SK-N-SH (cell line): ENCODE data around the gene UBE2G1. TPM values are rescaled to one million over a fixed set of nuclear protein-coding genes. Genes with fewer than 3 reads are reported as not detected.
"Not testable (repeated sequence)": the region's sequence is repeated elsewhere in the genome, so short reads cannot be mapped to it uniquely, and the experiment has no call there.

Experiments
- CTCF ChIA-PET: fragments of 300-600, 350-600 bp; formaldehyde crosslinking; extraction: SDS; loops from one replicate; lab custom pipeline; 2021; lab: Yijun Ruan, JAX
- POLR2A ChIA-PET: fragments of 350-600 bp; sonication (Branson Sonifier 250); formaldehyde crosslinking; extraction: SDS; loops from one replicate; lab custom pipeline; 2020; ENCODE audit warnings: antibody characterized with exemption, inconsistent platforms; lab: Yijun Ruan, JAX
- DNase-seq: peaks from one replicate; pipeline ENCODE4 v3.0.0; 2012
- H2AFZ ChIP-seq: fragments of 200-600 bp; sonication (generic); 2 replicates; pipeline ENCODE4 v1.8.1; 2016; ENCODE audit warnings: antibody characterized with exemption, mild to moderate bottlenecking, low read depth
- H3F3A ChIP-seq: fragments of 200-600 bp; sonication (generic); replicated peaks from 2 replicates; pipeline ENCODE3; 2016; ENCODE audit warnings: antibody characterized with exemption, mild to moderate bottlenecking; ENCODE audit not compliant: insufficient read depth
- H3K27ac ChIP-seq, 2 experiments: fragments of 200-500 bp in 1 of 2; fragments of 200-600 bp in 1 of 2; sonication (Bioruptor generic) in 1 of 2; sonication (generic), shearing (Covaris generic) in 1 of 2; 2 replicates each; pipeline versions ENCODE4 v1.5.1 to v1.6.1; 2014 to 2016; ENCODE audit warnings: low read depth in 2 of 2, inconsistent platforms in 1 of 2, low read length in 1 of 2, mild to moderate bottlenecking in 1 of 2, mixed read lengths in 1 of 2
- H3K27me3 ChIP-seq: fragments of 200-600 bp; sonication (generic), shearing (Covaris generic); 2 replicates; pipeline ENCODE4 v1.6.1; 2016; ENCODE audit warnings: mixed run types; ENCODE audit not compliant: insufficient read depth
- H3K36me3 ChIP-seq, 2 experiments: fragments of 200-500 bp in 1 of 2; fragments of 200-600 bp in 1 of 2; sonication (Bioruptor generic) in 1 of 2; sonication (generic) in 1 of 2; replicated peaks in 1 of 2; 2 replicates each; pipeline versions ENCODE3 to v1.5.1; 2014 to 2016; ENCODE audit warnings: low read length in 1 of 2, mild to moderate bottlenecking in 1 of 2; ENCODE audit not compliant: insufficient read depth in 2 of 2, control insufficient read depth in 1 of 2
- H3K4me1 ChIP-seq, 2 experiments: fragments of 200-500 bp in 1 of 2; fragments of 200-600 bp in 1 of 2; sonication (Bioruptor generic) in 1 of 2; sonication (generic), shearing (Covaris generic) in 1 of 2; 2 replicates each; pipeline versions ENCODE4 v1.5.1 to v1.6.1; 2014 to 2016; ENCODE audit warnings: low read depth in 1 of 2, low read length in 1 of 2, mixed run types in 1 of 2; ENCODE audit not compliant: insufficient read depth in 2 of 2, control insufficient read depth in 1 of 2
- H3K4me2 ChIP-seq: fragments of 200-600 bp; sonication (generic), shearing (Covaris generic); 2 replicates; pipeline ENCODE4 v1.6.1; 2017; ENCODE audit warnings: mixed run types
- H3K4me3 ChIP-seq, 2 experiments: fragments of 200-500 bp in 1 of 2; fragments of 200-600 bp in 1 of 2; sonication (Bioruptor generic) in 1 of 2; sonication (generic), shearing (Covaris generic) in 1 of 2; 2 replicates each; pipeline versions ENCODE4 v1.5.1 to v1.8.1; 2014 to 2016; ENCODE audit warnings: low read depth in 2 of 2, inconsistent platforms in 1 of 2, low read length in 1 of 2, mild to moderate bottlenecking in 1 of 2, mixed read lengths in 1 of 2, moderate library complexity in 1 of 2
- H3K79me2 ChIP-seq: fragments of 200-600 bp; sonication (generic); 2 replicates; pipeline ENCODE4 v1.8.1; 2017; ENCODE audit warnings: mild to moderate bottlenecking; ENCODE audit not compliant: insufficient read depth
- H3K9ac ChIP-seq: fragments of 200-600 bp; sonication (generic); 2 replicates; pipeline ENCODE4 v1.6.1; 2017; ENCODE audit warnings: mixed run types
- H3K9me2 ChIP-seq: fragments of 200-600 bp; sonication (generic); 2 replicates; pipeline ENCODE4 v1.6.1; 2017; ENCODE audit warnings: mixed run types
- H3K9me3 ChIP-seq: fragments of 200-600 bp; sonication (generic); 2 replicates; pipeline ENCODE4 v1.6.1; 2017; ENCODE audit warnings: mixed run types, mild to moderate bottlenecking, moderate library complexity
- H4K20me1 ChIP-seq: fragments of 200-600 bp; sonication (generic); 2 replicates; pipeline ENCODE4 v1.6.1; 2017; ENCODE audit warnings: mild to moderate bottlenecking, mixed run types; ENCODE audit not compliant: insufficient read depth
- CHD2 ChIP-seq: fragments of 150-350 bp; IDR thresholded peaks from 2 replicates; pipeline ENCODE4 v1.6.1; 2018; ENCODE audit warnings: low read length; ENCODE audit not compliant: partially characterized antibody
- ELF1 ChIP-seq: IDR thresholded peaks from 2 replicates; pipeline ENCODE4 v1.4.0; 2012
- EP300 ChIP-seq, 2 experiments: IDR thresholded peaks; 2 replicates each; pipeline versions ENCODE4 v1.4.0 to v1.6.1; 2012; ENCODE audit warnings: borderline replicate concordance in 1 of 2, low read depth in 1 of 2, low read length in 1 of 2
- FOXJ3 ChIP-seq: sonication (generic); formaldehyde crosslinking; IDR thresholded peaks from 2 replicates; pipeline ENCODE4 v1.5.1; 2020; ENCODE audit warnings: mild to moderate bottlenecking, missing genetic modification reagents
- GABPA ChIP-seq: IDR thresholded peaks from 2 replicates; pipeline ENCODE4 v1.4.0; 2012; ENCODE audit warnings: low read depth, mild to moderate bottlenecking
- GATA2 ChIP-seq: sonication (generic); formaldehyde crosslinking; IDR thresholded peaks from 2 replicates; pipeline ENCODE4 v1.5.0; 2020; ENCODE audit warnings: mild to moderate bottlenecking, missing genetic modification reagents
- JUND ChIP-seq: IDR thresholded peaks from 2 replicates; pipeline ENCODE4 v1.4.0; 2012
- MEF2A ChIP-seq: IDR thresholded peaks from 2 replicates; pipeline ENCODE4 v1.4.0; 2012; ENCODE audit warnings: low read depth, borderline replicate concordance
- NRF1 ChIP-seq: IDR thresholded peaks from 2 replicates; pipeline ENCODE4 v1.6.1; 2012; ENCODE audit warnings: low read depth, mild to moderate bottlenecking, low read length
- POLR2AphosphoS5 ChIP-seq: IDR thresholded peaks from 2 replicates; pipeline ENCODE4 v1.6.1; 2012; ENCODE audit warnings: low read depth, low read length
- RAD21 ChIP-seq: IDR thresholded peaks from 2 replicates; pipeline ENCODE4 v1.6.1; 2012; ENCODE audit warnings: mild to moderate bottlenecking, low read length
- REST ChIP-seq: IDR thresholded peaks from 2 replicates; pipeline ENCODE4 v1.6.1; 2012; ENCODE audit warnings: mild to moderate bottlenecking, low read depth, low read length, moderate library complexity
- RXRA ChIP-seq: IDR thresholded peaks from 2 replicates; pipeline ENCODE4 v1.4.0; 2012; ENCODE audit warnings: low read depth, mild to moderate bottlenecking, borderline replicate concordance
- SMC3 ChIP-seq: IDR thresholded peaks from 2 replicates; pipeline ENCODE4 v1.6.1; 2012; ENCODE audit warnings: low read depth, low read length, improper control_type of control experiment
- USF2 ChIP-seq: fragments of 150-350 bp; IDR thresholded peaks from 2 replicates; pipeline ENCODE4 v1.6.1; 2017; ENCODE audit warnings: antibody characterized with exemption, low read length, low read depth, borderline replicate concordance
- ZBTB33 ChIP-seq: IDR thresholded peaks from 2 replicates; pipeline ENCODE4 v1.4.0; 2012; ENCODE audit warnings: low read depth, borderline replicate concordance
- WGBS: methylation state at CpG from one replicate; pipeline ENCODE4 v1.1.6; 2017; ENCODE audit warnings: low lambda C conversion rate; 5-methylcytosine and 5-hydroxymethylcytosine counted together
- polyA plus RNA-seq, 3 experiments: library from polyadenylated mRNA; depleted of rRNA; stranded (reverse); fragments of >200 nt; gene quantifications; 2 replicates each; pipeline ENCODE4 v1.2.3, GENCODE V29; 2012

The UBE2G1 gene
- polyA plus RNA-seq, 1 of the 3 experiments (the other 2 are of a cell fraction) = 23.2 TPM

GRCh38 chr17:4381690-4382671 is 15.5 kb upstream of the UBE2G1 start:
- TF ChIP-seq USF2 (no peak), MEF2A (no peak), EP300 (IDR thresholded peaks at IDR 0.05; ENCODE audit: borderline replicate concordance in 1 of 2, low read depth in 1 of 2, low read length in 1 of 2) (no peak), NRF1 (no peak), JUND (no peak)
- POLR2A ChIA-PET = no interaction called here
- 63% methylated on average over 6 of the region's 7 CpGs for WGBS
- no peak overlapping the region for H3K4me2 ChIP-seq
- H3F3A ChIP-seq = no peaks in the 10 kb centered on the region
- no peak overlapping the region for H3K27ac ChIP-seq
- no peaks in the 10 kb centered on the region for H3K9me2 ChIP-seq
- no peaks in the 10 kb centered on the region for H4K20me1 ChIP-seq
- no peak overlapping the region for H2AFZ ChIP-seq
- H3K79me2 ChIP-seq = no peaks in the 10 kb centered on the region
- CTCF ChIA-PET = no interaction called here
- no peak overlapping the region for H3K4me3 ChIP-seq
- no peaks in the 10 kb centered on the region for H3K9me3 ChIP-seq
- DNase-seq = no peak
- H3K4me1 ChIP-seq = no peaks in the 10 kb centered on the region
- no peaks in the 10 kb centered on the region for H3K36me3 ChIP-seq
- no peaks in the 10 kb centered on the region for H3K27me3 ChIP-seq
- no peak overlapping the region for H3K9ac ChIP-seq

GRCh38 chr17:4378626-4379025 is 12.2 kb upstream of the UBE2G1 start:
- DNase-seq = no peak
- no peaks in the 10 kb centered on the region for H3F3A ChIP-seq
- no peaks in the 10 kb centered on the region for H4K20me1 ChIP-seq
- H2AFZ ChIP-seq = no peak overlapping the region
- POLR2A ChIA-PET = no interaction called here
- H3K9ac ChIP-seq = no peak overlapping the region
- 93% methylated on average over 1 of the region's 1 CpG for WGBS
- H3K27ac ChIP-seq = no peak overlapping the region
- CTCF ChIA-PET = interaction anchor here (0.8 to 2.0 kb wide), 2 partner anchors 42 to 163 kb away, joined by 3 to 6 read pairs; no protein-coding TSS in a partner anchor
- no peak overlapping the region for H3K4me3 ChIP-seq
- H3K79me2 ChIP-seq = no peaks in the 10 kb centered on the region
- H3K27me3 ChIP-seq = no peaks in the 10 kb centered on the region
- no peaks in the 10 kb centered on the region for H3K9me2 ChIP-seq
- H3K4me2 ChIP-seq = no peak overlapping the region
- H3K4me1 ChIP-seq = no peaks in the 10 kb centered on the region
- no peaks in the 10 kb centered on the region for H3K36me3 ChIP-seq
- no peaks in the 10 kb centered on the region for H3K9me3 ChIP-seq
- TF ChIP-seq CHD2 (no peak), GABPA (no peak), ZBTB33 (no peak), POLR2AphosphoS5 (no peak), ELF1 (no peak), SMC3 (no peak), NRF1 (no peak), JUND (no peak), GATA2 (no peak), RXRA (no peak), FOXJ3 (CRISPR knock-in tag) (no peak), RAD21 (no peak), REST (no peak)

- WGBS = 62% methylated on average over 7 of the region's 7 CpGs
- H3F3A ChIP-seq, CTCF ChIA-PET, H3K9ac ChIP-seq, H3K79me2 ChIP-seq, H3K27ac ChIP-seq, DNase-seq, H3K9me2 ChIP-seq, H3K27me3 ChIP-seq, H3K9me3 ChIP-seq, H4K20me1 ChIP-seq, H2AFZ ChIP-seq, POLR2A ChIA-PET, H3K4me2 ChIP-seq, H3K4me1 ChIP-seq, H3K4me3 ChIP-seq, H3K36me3 ChIP-seq: not testable (repeated sequence)
These were observed 10.8 kb upstream of the UBE2G1 start for GRCh38 chr17:4377247-4377646.
